ENCODE results near the gene ASB2.
A peak's percentile ranks its signal among the peaks of the same experiment; 100 is the strongest.

ASB2 gene

DNA sequence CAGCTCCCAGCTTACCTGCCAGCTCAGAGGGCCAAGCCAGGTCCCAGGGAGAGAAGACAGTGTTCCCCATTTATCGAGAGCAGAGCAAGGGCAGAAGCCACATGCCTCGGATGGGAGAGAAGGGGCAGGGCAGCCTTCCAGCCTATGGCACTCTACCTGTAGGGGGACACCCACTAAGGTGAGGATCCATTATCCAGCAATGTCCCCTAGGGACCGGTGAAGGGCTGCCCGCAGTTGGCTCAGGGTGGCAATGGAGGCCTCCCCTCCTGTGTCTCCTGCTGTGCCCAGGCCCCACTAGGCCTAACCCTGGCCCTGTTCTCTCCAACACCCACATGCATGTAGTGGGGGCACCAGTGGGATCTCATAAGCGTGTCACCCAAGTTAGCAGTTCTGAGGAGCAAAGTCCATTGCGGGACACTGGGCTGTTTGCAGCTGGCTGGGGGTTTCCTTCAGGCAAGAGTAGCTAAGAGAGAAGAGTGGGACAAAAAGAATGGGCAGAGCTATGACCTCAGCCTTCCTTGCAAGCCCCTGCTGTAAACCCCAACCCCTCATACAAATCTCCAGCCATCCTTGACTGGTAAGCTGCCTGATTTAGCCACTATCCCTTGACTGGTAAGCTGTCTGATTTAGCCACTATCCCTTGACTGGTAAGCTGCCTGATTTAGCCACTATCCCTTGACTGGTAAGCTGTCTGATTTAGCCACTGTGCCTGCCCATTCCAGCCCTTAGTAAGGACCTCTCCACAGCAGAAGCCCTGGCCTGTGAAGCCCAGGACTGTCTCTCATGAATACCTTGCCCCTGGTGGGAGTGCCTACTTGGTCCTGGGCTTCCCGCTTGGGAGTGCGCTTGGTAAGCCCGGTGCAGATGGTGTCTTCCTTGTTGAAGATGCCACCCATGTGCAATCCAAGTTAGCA lies 5.2 kb upstream of the ASB2 start:
- DNase-seq (ENCODE audit: low read depth in 2 of 2, low spot score in 1 of 2), result no peak

DNA sequence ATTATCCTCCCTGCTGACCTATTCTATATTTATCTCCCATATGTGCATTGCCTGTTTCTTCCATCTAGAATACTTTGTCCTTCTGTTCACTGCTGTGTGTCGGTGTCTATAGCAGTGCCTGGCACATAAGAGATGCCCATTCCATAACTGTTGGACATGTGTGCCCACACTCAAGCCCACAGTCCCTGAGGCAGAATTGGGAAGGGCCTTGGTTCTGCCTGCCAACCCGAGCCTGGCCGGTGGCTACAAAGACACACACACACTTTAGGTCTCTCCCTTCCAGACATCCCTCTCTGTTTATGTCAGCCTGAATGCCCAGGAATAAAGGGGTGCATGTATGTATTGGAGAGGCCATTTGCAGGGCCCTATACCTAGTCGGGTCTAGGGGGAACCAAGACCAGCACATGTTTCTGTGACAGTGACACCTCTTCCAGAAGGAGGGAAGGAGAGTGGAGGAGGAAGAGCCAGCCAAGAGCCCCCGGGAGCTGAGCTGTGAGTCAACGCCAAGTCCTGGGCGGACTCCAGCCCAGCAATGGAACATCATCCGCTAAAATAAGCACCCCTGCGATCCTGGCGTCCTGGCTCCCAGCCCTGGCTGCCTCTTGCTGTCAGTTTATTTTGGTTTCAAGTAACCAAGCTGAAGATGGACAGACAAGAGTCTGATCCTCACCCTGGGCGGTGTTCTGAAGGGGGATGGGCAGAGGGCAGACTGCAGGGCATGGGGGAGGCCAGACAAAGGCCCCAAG lies 4.3 kb upstream of the ASB2 start:
- no peak for DNase-seq (ENCODE audit: low read depth in 2 of 2, low spot score in 1 of 2)

DNA sequence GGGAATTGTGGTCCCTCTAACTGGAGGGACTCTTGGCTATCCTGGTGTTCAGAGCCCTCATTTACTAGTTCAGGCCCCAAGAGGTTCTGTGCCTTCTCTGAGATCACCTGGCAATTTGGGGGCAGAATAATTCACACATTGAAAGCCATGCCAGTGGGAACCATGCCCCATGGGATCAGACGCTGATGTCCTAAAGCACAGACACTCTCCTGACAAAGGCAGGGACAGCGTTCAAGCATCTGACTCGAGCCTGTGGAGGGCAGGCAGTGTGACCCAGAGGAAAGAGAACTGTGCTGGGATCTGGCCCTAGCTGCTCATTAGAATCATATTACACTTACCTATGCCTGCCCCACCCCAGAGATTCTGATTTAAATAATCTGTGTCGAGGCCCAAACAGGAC lies 2.4 kb upstream of the ASB2 start:
- DNase-seq (ENCODE audit: low read depth in 2 of 2, low spot score in 1 of 2), result no peak

DNA sequence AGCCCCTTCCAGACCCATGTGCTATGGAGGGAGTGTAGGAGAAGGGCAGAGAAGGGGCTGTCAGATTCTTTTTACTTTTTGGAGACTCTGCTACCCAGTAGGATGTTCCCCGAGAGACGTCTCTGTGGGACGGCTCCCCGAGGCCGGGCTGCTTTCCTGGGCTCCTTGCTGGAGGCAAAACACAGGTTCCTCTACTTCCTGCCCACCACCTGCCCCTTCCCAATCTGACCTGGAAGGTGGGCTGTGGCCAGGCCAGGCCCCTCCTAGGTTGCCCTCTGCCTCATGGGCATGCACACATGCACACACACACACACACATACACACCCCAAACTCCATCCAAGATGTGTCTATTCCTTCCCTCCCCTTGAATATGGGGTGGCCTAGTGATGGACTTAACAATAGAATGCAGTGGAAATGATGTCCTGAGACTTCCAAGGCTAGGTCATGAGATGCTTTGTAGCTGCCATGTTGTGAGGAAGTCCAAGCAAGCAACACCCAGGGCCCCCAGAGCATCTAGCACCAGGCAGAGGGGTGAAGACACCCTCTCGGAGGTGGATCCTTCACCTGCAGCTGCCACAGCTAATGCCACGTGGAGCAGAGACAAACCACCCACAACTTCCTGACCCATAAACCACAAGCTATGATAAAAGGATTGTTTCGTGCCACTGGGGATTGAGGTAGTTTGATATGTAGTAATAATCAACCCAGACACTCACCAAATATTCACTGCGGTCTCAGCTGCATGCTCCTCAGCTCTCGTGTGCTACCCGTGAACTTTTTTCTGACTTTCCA lies 1.6 kb upstream of the ASB2 start:
- DNase-seq (ENCODE audit: low read depth in 2 of 2, low spot score in 1 of 2), result peak in 1 of 2 donors; percentile 39

DNA sequence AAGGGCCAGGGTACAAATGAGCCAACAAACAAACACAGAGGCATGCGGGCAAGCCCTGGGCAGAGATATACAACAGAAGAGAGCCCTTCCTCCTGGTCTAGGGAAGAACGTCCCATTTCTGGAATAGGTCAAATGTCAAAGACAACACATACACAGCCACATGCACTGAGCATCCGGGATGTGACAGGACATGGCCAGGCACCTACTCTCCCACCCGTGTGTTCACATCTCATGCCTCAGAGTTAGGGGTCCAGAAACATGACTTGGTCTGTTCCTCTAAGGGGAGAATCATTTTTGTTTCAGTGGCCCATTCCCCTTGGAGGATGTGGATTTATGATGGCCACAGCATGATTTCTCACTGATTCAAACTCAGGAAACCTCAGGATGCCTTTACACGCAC lies 801 bp upstream of the ASB2 start:
- DNase-seq (ENCODE audit: low read depth in 2 of 2, low spot score in 1 of 2), result no peak

DNA sequence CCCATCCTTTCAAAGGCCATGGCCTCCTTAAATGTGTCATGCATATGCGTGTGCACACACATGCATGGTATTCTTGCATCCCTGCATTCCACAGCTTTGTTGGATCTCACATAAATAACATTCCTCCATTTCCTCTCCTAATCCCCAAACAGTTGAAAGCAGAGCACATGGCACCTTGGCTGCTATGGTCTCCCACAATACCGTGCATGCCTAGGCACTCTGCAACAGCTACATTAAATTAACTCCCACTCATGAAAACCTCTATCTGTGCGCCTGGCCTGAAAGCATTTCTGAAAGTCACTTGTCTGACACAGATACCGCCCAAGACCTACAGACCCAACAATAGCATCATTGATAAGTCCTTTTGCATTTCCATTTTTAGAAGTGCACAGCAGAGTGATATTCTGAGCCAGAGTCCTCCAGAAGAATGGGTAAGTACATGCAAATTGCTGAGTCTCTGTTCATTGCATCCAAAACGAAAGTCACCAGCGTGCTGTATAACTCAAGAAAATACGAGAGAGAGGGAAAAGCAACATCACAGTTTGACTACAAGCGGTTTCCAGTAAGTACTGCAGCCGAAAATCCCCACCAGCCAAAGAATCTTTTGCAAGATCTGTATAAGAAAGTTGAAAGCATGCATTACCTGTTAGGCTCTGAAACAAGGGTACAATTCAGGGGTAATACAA lies 436 bp downstream of the ASB2 start:
- no peak for DNase-seq (ENCODE audit: low read depth in 2 of 2, low spot score in 1 of 2)

GRCh38 chr14:93974833-93975232 lies 1.5 kb downstream of the ASB2 start:
- no peak for DNase-seq (ENCODE audit: low read depth in 2 of 2, low spot score in 1 of 2)

GRCh38 chr14:93974299-93974698 lies 2.1 kb downstream of the ASB2 start:
- no peak for DNase-seq (ENCODE audit: low read depth in 2 of 2, low spot score in 1 of 2)

- no peak for DNase-seq (ENCODE audit: low read depth in 2 of 2, low spot score in 1 of 2)
These were observed 2.8 kb downstream of the ASB2 start for GRCh38 chr14:93973607-93974006.

DNA sequence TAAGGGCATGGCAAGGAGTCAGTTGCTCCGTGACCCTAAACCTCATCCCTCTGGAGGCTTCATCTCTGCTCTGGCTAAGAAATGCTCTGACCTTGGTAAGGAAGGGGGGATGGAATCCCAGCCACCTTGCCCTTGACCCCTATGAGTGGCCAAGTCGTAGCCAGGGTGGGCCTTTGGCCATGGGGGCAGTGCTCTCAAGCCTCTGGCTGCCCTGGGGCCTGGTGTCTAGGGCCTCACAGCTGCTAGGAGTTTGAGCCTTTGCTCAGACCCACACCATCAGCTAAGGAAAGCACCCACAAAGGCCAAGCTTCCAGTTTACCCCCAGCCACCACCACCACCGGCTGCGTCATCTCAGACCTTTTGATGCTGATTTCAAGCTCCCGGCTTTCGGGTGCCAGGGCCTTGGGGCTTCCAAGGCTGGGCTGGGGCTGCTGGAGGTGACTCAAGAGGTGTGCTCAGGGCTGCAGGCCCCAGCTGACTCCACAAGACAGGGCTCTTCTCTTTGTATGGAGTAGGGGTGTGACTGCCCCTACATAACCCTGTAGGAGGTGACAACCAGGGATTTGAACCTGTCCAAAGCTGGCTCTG lies 3.7 kb downstream of the ASB2 start:
- DNase-seq (ENCODE audit: low read depth in 2 of 2, low spot score in 1 of 2), result no peak

GRCh38 chr14:93971635-93972027 lies 4.7 kb downstream of the ASB2 start:
- DNase-seq (ENCODE audit: low read depth in 2 of 2, low spot score in 1 of 2), result no peak

- DNase-seq (ENCODE audit: low read depth in 2 of 2, low spot score in 1 of 2), result no peak
These were observed 5.3 kb downstream of the ASB2 start for GRCh38 chr14:93970965-93971634.

DNA sequence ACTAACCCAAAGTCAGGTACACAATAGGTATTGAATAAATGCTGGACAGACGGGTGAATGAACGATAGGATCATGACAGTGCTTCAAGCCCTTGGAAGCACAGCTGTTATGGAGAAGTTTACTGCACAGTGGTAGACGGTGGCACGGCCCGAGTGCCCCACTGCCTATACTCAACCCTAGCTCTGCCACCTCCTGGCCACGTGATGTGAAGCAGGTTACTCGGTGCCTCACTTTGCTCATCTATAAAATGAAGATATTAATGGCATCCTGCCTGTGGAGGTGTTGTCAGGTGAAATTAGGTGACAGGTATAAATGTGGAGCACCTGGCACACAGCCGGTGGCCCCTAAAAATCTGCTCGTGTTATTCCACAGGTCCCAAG lies 5.8 kb downstream of the ASB2 start:
- peak; percentile 54 to 57 for DNase-seq (ENCODE audit: low read depth in 2 of 2, low spot score in 1 of 2)

DNA sequence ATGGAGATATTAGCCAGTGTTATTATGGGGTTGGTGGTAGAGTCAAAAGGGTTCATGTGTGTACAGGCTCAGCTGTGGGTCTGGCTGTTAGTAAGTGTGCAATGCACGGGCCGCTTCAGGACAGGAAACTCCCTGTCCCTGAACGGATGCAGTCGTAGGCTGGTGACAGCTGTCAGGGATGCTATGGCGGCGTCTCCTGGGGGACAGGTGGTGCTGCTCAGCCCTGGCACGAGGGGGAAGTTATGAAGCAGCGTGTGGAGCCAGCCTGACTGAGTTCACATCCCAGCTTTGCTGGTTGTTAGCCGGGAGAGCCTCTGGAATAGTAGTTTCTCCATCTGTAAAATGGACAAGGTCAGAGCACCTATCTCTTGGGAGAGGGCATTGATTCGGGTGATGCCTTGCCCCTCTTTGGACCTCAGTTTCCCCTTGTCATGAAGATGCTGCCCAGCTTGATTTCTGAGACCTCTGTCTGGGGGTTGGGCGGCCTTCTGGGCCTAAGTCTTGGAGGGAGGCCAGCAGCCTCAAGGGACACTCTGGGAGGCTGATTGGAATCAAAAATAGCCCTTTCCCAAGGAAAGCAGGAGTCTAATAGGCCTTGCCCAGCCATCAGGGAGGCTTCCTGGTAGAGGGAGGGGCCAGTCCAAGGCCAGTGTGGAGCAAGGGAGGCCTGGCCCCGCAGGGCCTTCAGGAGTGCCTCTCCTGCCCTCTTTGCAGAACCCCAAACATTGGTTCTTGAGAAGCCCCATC lies 7.1 kb downstream of the ASB2 start:
- no peak for DNase-seq (ENCODE audit: low read depth in 2 of 2, low spot score in 1 of 2)

- DNase-seq (ENCODE audit: low read depth in 2 of 2, low spot score in 1 of 2), result no peak
These were observed 8.6 kb downstream of the ASB2 start for GRCh38 chr14:93967637-93968250.

GRCh38 chr14:93965946-93966474 lies 10.4 kb downstream of the ASB2 start:
- DNase-seq (ENCODE audit: low read depth in 2 of 2, low spot score in 1 of 2), result no peak

DNA sequence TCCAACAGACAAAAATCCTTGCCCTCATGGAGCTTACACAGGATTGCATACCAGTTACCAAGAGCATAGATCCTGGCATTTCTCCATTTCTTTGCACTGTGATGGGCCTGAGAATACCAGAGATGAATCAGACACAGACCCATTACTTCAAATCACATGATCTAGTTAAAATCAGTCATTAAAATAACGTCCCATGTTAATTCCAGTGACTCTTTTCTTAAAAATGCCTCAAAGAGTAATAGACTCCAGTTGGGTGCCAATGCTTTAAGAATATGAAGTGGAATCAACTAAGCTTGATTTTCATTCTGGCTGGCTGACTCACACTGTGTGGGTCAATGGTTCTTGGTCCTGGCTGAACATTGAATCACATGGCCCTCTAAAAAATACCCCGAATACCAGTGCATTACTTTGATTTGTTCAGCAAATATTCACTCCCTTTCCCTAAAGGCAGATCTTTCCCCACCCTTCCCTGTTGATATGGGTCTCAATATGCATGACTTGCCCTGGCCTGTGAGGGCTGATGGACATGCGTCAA lies 11.0 kb downstream of the ASB2 start:
- no peak for DNase-seq (ENCODE audit: low read depth in 2 of 2, low spot score in 1 of 2)

DNA sequence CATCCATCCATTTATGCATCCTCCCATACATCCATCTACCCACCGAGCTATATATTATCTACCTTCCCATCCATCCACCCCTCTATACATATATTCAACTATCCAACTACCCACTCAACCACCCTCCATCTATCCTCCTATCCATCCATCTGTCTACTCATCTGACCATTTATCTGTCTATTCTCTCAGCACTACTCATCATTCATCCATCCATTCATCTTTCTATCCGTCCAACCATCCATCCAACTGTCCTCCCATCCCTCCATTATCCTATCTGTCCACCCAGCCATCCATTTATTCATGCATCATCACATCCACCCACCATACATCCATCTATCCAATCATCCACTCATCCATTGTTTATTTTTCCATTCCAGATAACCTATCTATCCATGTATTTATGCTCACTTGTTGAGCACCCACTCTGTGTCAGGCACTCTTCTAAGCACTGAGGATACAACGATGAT lies 11.5 kb downstream of the ASB2 start:
- DNase-seq (ENCODE audit: low read depth in 2 of 2, low spot score in 1 of 2), result no peak
